Measurements from ENCODE around the gene CACNA2D3.
"Not testable (repeated sequence)": the region's sequence is repeated elsewhere in the genome, so short reads cannot be mapped to it uniquely, and the experiment has no call there.

The CACNA2D3 gene

DNA sequence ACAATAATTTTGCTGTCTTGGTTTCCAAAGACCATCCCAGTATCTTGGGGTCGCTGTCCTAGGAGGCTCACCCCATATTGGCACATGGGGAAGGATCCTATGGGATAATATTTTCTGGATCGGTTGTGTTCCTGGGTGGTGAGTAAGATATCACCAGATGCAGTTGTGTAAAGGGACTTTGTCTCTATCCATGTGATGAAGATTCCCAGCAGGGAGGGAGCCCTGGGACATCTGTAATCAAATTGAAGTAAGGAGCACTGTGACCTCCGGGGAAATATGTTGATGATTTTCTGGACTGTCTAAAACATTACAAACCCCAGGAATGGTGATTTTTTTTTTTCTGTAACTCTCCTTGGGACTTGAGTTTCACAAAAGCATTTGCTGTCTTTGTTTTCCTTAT is 841.7 kb downstream of the CACNA2D3 start:
- no peak for DNase-seq (ENCODE audit: low read depth in 2 of 2)

DNA sequence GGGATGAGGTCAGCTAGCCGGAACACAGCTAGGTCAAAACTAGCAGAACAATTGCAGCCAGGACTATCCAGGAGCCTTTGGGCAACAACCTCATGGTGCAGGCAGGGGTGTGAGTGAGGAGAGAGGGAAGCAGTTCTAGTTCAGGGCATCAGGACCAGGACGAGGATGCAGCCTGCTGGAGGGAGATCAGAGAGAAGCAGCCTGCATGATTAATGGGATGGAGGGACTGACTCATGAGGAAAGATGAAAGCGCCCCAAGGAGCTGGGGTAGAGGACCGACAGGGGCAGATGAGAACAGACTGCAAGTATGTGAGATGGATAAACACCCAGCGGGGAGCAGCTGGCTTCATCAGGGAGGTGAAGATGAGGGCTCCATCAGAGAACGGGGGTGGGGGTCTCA is 843.4 kb downstream of the CACNA2D3 start:
- DNase-seq (ENCODE audit: low read depth in 2 of 2) = no peak

DNA sequence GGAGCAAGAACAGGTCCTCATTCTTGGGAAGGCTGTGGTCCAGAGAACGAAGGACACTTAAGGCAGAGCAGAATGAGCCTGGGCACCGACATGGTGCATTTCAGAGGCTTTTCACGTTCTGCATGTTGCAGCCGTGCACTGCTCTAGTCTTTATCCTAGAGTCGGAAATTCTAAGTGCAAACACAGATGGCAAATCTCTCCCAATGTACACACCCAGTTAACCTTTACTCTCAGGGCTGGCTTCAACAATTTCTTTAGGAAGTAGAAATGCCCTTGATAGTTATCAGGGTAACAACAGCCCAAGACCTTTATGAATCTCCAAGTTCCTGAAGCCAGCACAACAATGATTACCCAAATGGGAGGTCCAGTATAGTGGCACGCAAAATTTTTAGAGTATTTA is 844.6 kb downstream of the CACNA2D3 start:
- no peak for DNase-seq (ENCODE audit: low read depth in 2 of 2)

DNA sequence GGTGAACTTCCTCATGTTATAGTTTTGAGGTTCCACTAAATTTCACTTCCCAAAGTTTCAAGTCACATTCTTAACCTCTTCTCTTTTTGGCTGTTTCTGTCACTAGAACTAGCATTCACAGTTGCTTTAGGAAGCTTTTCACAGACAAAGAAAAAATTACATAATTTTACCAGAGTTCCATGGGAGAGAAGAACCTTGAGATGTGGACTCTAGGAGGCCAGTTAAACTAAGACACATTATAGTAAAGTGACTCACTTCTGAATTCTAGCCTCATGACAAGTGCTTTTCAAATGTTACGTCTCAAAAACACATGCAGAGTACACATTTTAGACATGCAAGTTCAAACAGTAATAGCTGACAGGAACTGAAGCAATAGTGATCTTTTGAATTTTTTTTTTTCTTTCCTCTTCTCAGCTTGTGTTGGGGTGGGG is 845.4 kb downstream of the CACNA2D3 start:
- DNase-seq (ENCODE audit: low read depth in 2 of 2) = no peak

DNA sequence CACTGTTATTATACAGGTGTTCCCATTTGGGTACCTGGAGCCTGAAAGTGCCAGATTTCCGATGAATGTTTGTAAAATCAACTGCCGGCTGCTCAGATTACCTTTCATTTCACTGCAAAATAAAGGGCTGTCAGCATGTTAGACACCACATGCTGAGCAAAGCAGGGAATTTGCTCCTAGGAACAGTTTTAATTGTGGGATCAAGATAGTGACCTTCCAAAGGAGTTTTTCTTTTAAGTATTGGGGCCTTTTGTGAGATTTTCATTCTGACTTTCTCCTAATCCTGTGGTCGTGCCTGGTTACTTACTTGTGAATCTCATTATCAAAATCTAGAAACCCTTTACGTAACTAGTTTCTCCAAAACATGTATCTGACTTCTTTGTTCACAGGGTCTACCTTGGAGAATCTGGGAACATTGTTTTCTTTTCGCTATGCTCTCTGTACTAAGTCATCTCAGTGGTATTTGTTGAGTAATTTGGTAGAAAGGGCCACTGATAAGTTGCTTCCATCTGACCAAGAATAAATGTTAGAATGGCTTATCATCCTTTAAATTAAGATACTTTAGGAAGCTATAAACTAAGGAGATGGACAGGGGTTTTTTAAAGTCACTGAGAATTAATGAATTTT is 846.3 kb downstream of the CACNA2D3 start:
- DNase-seq (ENCODE audit: low read depth in 2 of 2) = no peak

DNA sequence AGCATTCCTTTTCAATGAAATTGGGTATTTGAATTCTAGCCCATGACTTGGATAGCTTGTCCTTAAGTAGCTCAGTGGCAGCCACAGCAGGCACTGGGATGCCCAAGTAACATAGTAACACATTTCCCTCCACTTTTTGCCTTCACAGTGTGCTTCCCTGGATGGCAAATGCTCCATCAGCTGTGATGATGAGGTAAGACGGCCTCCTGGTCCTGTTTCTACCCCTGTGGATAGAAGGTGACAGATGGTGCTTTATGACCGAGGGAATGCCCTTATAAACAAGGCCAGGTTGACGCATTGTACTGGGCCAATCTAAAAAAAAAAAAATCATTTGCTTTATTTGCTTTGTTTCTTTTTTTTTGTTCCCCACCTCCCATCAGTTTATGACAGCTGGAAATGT is 847.3 kb downstream of the CACNA2D3 start:
- DNase-seq (ENCODE audit: low read depth in 2 of 2) = no peak

DNA sequence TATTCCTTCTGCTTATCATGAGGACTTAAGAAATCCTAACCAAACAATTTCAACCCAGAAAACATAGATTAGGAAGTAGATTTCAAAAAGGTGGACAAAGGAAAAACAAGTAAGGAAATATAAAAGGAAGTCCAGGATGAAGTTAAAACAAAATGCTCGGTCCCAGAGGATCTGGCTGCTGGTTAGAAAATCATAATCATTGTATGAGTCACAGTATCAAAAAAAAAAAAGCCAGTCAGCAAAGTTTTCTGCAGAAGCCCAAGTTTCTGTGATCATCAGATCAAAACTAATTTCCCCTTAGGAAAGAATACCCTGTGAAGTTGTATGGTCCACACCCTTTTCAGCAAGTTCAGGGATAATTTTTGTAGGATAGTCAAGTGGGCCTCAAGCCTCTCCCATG is 848.5 kb downstream of the CACNA2D3 start:
- DNase-seq (ENCODE audit: low read depth in 2 of 2) = no peak

DNA sequence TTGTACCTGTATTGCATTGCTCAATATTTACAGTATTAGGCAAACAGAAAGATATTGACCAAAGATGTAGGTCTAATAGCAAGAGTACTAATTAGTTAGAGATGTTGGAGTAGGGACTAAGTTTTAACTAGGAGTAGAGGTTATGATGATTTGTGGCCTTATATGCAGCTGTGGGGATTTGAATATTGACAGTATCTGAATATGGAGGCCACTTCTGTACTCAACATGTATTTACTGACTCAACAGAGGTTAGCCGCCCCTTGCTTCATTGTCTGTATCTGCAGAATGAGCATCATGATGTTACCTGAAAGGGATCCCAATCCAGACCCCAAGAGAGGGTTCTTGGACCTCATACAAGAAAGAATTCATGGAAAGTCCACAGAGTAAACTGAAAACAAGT is 855.1 kb downstream of the CACNA2D3 start:
- DNase-seq (ENCODE audit: low read depth in 2 of 2) = no peak

DNA sequence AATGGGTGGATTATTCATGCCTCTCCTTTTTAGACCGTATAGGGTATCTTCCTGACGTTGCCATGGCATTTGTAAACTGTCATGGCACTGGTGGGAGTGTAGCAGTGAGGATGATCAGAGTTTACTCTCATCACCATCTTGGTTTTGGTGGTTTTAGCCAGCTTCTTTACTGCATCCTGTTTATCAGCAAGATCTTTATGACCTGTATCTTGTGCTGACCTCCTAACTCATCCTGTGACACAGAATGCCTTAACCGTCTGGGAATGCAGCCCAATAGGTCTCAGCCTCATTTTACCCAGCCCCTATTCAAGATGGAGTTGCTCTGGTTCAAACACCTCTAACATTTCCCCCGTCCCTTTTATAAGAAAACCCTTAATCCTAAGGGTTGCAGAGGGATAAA is 855.6 kb downstream of the CACNA2D3 start:
- not testable (repeated sequence) for DNase-seq (ENCODE audit: low read depth in 2 of 2)

DNA sequence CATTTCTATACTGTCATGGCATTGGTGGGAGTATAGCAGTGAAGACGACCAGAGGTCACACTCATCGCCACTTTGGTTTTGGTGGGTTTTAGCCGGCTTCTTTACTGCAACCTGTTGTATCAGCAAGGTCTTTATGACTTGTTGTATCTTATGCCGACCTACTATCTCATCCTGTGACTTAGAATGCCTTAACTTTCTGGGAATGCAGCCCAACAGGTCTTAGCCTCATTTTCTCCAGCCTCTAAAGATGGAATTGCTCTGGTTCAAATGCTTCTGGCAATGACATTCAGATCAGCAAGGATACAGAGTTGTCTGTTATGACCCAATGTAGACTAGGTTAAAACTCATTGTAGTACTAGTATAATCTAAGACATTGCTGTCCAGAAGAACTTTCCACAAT is 860.5 kb downstream of the CACNA2D3 start:
- no peak for DNase-seq (ENCODE audit: low read depth in 2 of 2)

DNA sequence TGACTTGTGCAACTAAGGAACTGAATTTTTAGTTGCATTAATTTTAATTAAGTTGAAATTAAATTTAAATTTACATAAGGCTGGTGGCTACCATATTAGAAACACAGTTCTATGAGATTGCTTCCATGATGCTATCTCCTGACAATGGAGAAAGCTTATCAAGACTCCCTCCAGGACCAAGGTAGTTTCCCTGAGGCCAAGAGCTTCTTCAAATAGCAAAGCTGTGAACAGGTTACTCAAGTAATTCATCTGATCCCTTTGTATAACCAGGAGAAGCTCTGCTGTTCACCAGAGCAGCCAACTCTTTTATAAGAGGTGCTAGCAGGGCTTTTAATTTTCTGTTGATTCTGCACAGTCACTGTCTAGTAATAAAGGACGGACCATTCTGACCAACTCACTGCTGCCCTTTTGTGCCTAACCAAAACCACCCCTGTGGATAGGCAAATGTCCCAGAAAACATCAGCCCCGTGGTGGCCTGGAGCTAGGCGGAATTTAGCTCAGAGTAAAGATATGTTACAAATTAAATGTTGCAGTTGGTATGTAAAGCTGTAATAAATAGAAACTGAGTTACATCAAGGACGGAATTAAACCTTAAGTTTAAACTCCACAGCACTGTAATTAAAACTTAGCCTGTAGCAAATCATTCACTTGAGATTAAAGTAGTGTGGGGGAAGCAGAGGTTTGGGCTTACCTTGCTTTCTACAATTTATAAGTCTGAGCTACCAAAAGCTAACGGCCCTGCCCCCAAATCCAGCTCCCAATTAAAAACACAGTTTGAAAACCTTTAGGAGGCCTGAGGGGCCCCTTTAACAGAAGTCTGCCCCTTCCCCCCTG is 861.1 kb downstream of the CACNA2D3 start:
- DNase-seq (ENCODE audit: low read depth in 2 of 2) = no peak

DNA sequence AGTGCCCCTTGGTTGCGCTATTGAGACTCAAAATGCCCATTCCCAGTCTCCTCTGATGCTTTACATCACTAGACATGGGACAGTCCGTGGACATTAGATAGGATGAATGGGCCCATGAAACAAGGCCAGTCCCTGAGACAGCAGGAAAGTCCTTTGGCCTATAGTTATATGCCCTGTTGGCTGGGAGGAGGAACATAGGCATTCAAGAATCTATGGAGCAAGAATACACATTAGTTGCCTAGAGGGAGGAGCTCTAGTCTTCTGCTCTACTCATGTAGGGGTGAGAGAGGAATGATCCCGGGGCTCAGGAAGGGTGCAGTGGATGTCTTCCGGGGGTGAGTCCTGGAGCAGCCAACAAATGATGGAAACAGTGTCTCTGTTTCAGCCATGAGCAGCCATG is 863.5 kb downstream of the CACNA2D3 start:
- no peak for DNase-seq (ENCODE audit: low read depth in 2 of 2)

DNA sequence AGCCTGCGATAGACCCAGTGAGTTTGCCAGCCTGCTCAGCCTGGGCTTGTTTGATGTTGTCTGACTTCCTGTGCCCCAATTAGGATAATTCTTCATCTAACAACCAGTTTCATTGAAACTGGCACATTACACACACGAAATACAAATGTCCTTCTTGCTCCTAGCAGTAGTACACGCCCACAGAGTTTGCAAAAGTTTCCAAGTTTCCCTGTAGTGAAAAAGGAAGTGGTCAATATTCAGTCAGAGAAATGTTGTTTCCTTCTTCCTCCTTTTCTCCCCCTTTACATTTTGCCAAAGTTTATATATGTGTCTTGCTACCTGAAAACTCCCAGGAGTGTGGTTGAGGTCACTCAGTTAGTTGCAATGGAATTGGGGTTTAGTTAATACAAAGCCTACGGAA is 863.9 kb downstream of the CACNA2D3 start:
- DNase-seq (ENCODE audit: low read depth in 2 of 2) = no peak

DNA sequence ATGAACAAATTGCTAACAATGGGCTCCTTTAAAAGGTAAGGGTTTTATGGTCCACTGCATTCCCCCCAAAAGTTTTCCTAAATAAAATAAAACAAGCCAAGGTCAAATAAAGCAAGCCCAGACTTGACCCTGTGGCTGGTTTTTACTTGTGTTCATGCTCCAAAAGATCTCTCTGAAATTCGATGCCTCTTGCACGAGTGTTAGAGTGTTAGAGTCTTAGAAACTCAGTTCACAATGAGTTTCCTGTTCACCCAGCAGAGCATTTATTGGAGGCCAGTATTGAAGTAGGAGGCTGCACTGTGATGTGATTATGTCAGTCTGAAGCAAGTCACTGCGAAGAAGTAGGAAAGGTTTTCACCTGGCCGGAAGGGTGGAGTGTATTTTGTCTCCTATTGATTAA is 865.4 kb downstream of the CACNA2D3 start:
- no peak for DNase-seq (ENCODE audit: low read depth in 2 of 2)

DNA sequence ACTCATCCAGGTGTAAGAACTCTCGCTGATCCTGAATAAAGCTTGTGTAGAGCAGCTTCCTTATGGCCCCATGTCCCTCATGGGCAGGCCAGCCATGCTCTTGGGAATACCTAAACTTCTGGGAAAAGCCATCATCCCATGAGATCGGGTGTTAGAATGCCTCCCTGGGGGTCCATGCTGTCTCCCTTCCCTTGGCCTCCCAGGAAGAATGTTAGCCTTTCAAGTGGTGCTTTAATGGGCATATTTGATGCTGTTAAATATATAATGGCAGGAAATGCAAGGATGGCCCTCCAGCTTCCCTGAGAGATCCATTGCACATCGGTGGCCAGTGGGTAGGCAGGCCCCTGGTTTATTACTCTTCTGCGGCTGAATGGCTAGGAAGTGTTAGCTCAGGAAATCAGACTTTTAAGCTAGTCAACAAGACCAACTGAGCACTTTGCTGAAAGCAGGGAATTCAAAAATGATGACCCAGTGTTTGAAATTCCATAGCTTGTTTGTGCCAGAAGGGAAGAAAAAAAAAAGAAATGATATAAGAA is 866.0 kb downstream of the CACNA2D3 start:
- DNase-seq (ENCODE audit: low read depth in 2 of 2) = no peak

DNA sequence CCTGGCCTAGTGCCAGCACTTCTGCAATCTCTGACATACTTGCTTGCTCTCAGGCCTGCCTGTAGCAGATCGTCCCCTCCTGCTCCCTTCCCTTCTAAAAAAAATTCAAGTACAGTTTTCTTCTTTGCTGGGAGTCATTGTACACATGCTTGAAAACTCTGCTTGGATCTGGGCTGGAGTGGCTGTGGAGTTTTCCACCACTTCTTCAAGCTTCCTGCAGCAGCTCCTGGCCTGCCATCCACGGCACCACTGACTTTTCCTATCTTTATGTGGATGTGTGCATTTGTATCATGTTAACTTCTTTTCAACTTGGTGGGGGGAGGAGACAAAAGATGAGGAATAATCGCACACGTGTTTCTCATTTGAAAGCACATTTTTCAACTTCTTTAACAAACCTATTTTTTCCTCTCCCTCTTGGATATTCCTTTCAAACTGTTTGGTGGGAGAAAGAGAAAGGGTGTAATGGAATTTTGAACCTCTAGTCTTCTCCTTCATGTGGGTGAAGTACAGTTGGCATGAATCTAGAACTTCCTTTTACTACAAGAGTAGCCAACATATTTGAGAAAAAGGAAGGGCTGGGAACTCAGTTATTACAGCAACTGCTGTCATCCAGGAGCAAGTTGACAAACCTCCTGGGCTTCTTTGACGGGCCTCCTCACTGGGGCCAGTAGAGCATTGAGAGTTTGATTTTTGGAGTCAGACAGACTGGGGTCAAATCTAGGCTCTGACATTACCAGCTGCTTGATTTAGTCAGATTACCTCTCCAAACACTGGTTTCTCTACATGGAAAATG is 866.7 kb downstream of the CACNA2D3 start:
- DNase-seq (ENCODE audit: low read depth in 2 of 2) = no peak

DNA sequence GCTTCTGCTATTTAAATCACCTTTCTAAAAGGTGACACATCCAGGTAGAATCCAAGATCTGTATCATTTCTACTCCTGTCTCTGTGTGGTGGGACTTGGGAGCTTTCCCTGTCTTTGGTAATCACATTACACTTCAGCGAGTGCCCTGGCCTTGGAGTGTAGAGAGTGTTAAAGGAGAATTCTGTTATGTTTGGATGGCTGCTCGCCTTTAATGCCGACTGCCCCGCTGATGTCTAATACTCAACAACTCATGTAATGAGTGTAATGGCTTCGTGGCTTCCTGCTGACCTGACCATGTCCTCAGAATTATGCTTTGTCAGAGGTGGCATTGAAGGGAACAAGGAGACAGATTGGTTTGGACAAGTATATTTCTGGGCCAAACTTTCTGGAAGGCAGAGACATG is 871.8 kb downstream of the CACNA2D3 start:
- no peak for DNase-seq (ENCODE audit: low read depth in 2 of 2)

DNA sequence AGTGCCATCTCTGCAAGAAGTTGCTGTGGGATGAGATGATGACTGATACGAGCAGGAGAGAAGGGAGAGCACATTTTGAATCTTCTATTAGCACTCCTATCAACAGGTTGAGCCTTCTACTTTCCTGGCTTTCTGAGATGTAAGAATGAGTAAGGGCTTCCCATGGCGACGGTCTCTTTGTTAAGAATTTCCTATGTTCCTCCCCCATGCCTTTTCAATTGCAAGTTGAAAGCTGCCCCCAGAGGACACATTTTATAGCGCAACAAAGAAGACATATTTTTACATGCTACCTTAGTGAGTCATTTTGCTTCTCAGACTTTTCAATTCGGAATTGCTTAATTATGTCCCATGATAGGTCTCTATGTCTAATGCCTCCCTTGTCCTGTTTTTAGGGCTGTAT is 876.8 kb downstream of the CACNA2D3 start:
- no peak for DNase-seq (ENCODE audit: low read depth in 2 of 2)

DNA sequence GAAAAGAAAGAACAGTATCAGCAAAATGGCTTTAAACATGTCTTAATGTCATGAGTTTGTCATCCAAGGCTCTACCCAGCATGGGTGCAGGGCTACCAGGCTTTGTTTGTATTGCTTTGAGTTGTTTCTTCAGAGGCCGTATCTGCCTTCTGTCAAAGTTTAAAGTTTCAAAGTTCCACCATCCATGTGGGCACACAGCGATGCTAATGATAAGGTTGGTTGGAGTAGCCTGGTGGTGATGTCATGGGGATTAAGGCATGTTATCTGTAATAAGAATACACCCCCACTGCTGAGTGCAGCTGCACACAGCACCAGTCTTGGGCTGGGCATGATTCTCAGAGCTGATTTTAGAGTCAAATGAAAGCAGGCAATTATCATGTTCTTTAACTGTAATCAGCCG is 877.5 kb downstream of the CACNA2D3 start:
- DNase-seq (ENCODE audit: low read depth in 2 of 2) = no peak

DNA sequence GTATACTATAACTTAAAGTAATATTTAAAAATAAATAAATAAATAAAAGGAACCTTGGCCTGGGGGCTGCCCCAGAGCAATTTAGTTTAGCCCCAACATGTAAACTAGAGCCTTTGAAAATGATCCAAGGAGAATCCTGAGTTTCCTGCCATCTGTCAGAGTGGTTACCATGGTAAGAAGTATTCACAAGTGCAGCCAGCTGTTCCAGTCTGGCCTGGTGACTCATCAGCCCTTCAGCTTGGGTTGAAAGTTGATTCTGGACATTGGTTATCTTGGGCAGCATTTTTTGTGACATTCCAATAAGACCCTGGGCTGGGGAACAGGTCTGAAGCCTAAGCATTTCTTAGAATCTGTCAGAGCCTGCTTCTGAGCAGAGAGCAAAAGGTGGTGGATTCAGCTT is 878.2 kb downstream of the CACNA2D3 start:
- no peak for DNase-seq (ENCODE audit: low read depth in 2 of 2)

DNA sequence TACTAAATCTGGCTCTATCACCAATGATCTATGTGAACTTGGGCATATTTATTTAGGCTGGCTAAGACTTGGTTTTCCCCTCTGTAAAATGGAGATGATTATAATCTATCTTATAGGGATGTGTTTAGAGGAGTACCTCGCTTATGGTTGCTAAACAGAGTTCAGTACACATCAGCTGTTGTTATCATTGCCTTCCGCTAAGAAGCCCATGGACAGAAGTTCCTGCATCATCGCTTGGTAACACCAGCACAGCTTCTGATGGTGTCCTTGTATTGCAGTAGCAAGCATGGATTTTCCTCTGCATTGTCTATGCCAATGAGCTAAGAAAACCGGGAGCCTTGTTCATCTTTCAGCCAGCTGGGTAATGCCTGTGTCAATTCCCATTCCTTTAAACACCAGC is 878.6 kb downstream of the CACNA2D3 start:
- no peak for DNase-seq (ENCODE audit: low read depth in 2 of 2)

DNA sequence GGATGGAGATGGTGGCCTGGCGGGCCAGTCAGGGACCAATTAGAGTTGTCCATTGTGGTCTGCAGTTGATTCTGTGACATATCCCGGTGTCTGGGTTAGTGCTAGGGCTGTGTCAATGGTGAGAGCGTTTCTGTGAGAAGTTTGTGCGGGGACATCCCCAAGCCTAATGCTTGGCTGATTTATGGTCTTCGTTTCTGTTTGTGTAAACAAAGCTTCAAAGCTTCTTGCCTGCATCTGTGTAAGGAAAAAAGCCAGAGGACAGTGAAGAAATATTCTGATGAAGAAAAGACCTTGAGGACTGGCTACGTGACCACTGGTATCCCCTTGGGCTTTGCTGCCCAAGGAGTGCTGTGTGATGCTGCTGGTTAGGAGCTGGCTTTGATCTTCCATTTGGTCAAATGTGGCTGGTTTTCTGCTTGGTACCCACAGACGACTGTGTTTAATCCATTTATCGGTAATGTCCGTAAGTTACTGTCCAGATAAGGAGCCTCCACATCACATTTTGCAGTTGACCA is 880.1 kb downstream of the CACNA2D3 start:
- DNase-seq (ENCODE audit: low read depth in 2 of 2) = no peak
